ENCODE results near the gene DNAH14.
A peak's percentile ranks its signal among the peaks of the same experiment; 100 is the strongest.

The DNAH14 gene

GRCh38 chr1:225431081-225431863 lies 501.8 kb downstream of the DNAH14 start:
- no peak overlapping the region for H3K4me3 ChIP-seq (ENCODE audit: low read depth, low read length)
- no peak for DNase-seq (ENCODE audit: low read depth)
- no peak for TF ChIP-seq CTCF (IDR thresholded peaks at IDR 0.05; ENCODE audit: low read depth, low read length, missing control alignments)

GRCh38 chr1:225434046-225434445 lies 504.6 kb downstream of the DNAH14 start:
- no peak overlapping the region for H3K4me3 ChIP-seq (ENCODE audit: low read depth, low read length)
- no peak for TF ChIP-seq CTCF (IDR thresholded peaks at IDR 0.05; ENCODE audit: low read depth, low read length, missing control alignments)
- no peak for DNase-seq (ENCODE audit: low read depth)

- DNase-seq (ENCODE audit: low read depth), result no peak
- no peak overlapping the region for H3K4me3 ChIP-seq (ENCODE audit: low read depth, low read length)
- no peak for TF ChIP-seq CTCF (IDR thresholded peaks at IDR 0.05; ENCODE audit: low read depth, low read length, missing control alignments)
Measured at GRCh38 chr1:225435076-225435475, 505.6 kb downstream of the DNAH14 start.

GRCh38 chr1:225435487-225435886 lies 506.0 kb downstream of the DNAH14 start:
- DNase-seq (ENCODE audit: low read depth), result no peak
- TF ChIP-seq CTCF (IDR thresholded peaks at IDR 0.05; ENCODE audit: low read depth, low read length, missing control alignments), result no peak
- H3K4me3 ChIP-seq (ENCODE audit: low read depth, low read length), result no peak overlapping the region; the same call in 1 of the 2 replicates

- TF ChIP-seq CTCF (IDR thresholded peaks at IDR 0.05; ENCODE audit: low read depth, low read length, missing control alignments), result no peak
- no peak for DNase-seq (ENCODE audit: low read depth)
- no peak overlapping the region; the same call in 1 of the 2 replicates for H3K4me3 ChIP-seq (ENCODE audit: low read depth, low read length)
Measured at GRCh38 chr1:225435957-225436392, 506.5 kb downstream of the DNAH14 start.

GRCh38 chr1:225437710-225438437 lies 508.4 kb downstream of the DNAH14 start:
- DNase-seq (ENCODE audit: low read depth), result no peak
- peak; percentile 11 for TF ChIP-seq CTCF (IDR thresholded peaks at IDR 0.05; ENCODE audit: low read depth, low read length, missing control alignments)
- H3K4me3 ChIP-seq (ENCODE audit: low read depth, low read length), result no peak overlapping the region

All from GM12864 (cell line).